22Rv1 (cell line): ENCODE results near the gene DEPDC5.

Experiments used
- ZFX ChIP-seq: fragments of 450-650 bp; IDR thresholded peaks from 2 replicates; pipeline ENCODE4 v1.6.1; 2017; ENCODE audit warnings: antibody characterized with exemption, borderline replicate concordance
- TF ChIP-seq, protein P1 (sequence below): fragments of 450-650 bp; IDR thresholded peaks from 2 replicates; pipeline ENCODE4 v1.5.1; 2017; ENCODE audit warnings: mild to moderate bottlenecking

DNA sequence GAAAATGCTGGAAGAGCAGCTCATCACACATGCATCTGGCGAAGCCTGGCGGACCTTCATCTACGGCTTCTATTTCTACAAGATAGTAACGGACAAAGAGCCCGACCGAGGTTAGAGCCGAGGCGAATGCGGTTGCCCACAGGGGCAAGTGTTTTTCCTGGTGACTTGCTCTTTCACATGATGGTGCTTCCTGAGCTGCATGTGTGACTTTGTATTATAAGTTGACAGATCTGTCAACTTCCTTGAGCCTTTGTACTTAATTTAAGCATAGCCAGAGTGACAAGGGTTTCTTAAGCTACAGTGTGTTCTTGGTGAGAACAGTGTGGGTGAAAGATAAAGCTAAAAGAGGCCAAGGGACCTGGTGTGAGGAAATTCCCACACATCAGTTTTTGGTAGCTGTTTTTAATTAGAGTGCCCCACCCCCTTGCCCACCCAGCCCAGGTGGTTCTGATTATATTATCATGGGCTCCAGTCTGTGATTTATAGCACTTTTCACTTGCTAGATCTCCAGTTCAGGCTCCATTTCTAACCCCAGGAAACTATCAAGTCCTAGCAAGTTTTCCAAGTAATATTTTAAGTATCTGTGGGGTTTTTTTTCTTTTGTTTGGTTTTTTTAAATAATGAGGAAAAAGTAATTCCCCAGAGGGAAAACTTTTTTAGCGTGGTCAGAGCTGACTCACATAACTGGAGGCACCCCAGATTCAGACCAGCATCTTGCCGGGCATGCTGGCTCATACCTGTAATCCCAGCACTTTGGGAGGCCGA, 122.5 kb downstream of the DEPDC5 start:
- TF ChIP-seq, protein P1, sequence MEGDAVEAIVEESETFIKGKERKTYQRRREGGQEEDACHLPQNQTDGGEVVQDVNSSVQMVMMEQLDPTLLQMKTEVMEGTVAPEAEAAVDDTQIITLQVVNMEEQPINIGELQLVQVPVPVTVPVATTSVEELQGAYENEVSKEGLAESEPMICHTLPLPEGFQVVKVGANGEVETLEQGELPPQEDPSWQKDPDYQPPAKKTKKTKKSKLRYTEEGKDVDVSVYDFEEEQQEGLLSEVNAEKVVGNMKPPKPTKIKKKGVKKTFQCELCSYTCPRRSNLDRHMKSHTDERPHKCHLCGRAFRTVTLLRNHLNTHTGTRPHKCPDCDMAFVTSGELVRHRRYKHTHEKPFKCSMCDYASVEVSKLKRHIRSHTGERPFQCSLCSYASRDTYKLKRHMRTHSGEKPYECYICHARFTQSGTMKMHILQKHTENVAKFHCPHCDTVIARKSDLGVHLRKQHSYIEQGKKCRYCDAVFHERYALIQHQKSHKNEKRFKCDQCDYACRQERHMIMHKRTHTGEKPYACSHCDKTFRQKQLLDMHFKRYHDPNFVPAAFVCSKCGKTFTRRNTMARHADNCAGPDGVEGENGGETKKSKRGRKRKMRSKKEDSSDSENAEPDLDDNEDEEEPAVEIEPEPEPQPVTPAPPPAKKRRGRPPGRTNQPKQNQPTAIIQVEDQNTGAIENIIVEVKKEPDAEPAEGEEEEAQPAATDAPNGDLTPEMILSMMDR = no peak
- no peak for TF ChIP-seq ZFX
